Uterus (tissue), 4 donors: Measurements from ENCODE around the gene CLCA4. TPM values are rescaled to one million over a fixed set of nuclear protein-coding genes. Genes with fewer than 3 reads are reported as not detected.

Experiments used
- DNase-seq, 2 donors: peaks; one replicate each; pipeline ENCODE4 v3.0.0-alpha.2; 2019 to 2020
- H3K27ac ChIP-seq, 2 donors: fragments of 200-600 bp; sonication (generic); 1 replicate in 1 of 2; 2 replicates in 1 of 2; pipeline ENCODE4 v1.5.1; 2016 to 2018
- H3K27me3 ChIP-seq, 2 donors: fragments of 200-600 bp; sonication (generic); one replicate each; pipeline ENCODE4 v1.5.1; 2018 to 2019; ENCODE audit warnings: control low read depth in 1 of 2
- H3K36me3 ChIP-seq, 2 donors: fragments of 200-600 bp; sonication (generic); one replicate each; pipeline ENCODE4 v1.5.1; 2019; ENCODE audit warnings: control low read depth in 1 of 2
- H3K4me1 ChIP-seq, 2 donors: fragments of 200-600 bp; sonication (generic); one replicate each; pipeline ENCODE4 v1.5.1; 2018 to 2019; ENCODE audit warnings: control low read depth in 1 of 2
- H3K4me3 ChIP-seq, 2 donors: fragments of 200-600 bp; sonication (generic); 1 replicate in 1 of 2; 2 replicates in 1 of 2; pipeline ENCODE4 v1.5.1; 2018 to 2019; ENCODE audit warnings: mild to moderate bottlenecking in 1 of 2
- H3K9me3 ChIP-seq, 2 donors: fragments of 200-600 bp; sonication (generic); one replicate each; pipeline ENCODE4 v1.5.1; 2019; ENCODE audit warnings: control low read depth in 1 of 2
- CTCF ChIP-seq, 4 experiments: fragments of 200-600 bp in 2 of 4; fragments of 450-650 bp in 2 of 4; sonication (generic) in 2 of 4; IDR thresholded peaks; one replicate each; pipeline ENCODE4 v1.5.1; 2016 to 2019; ENCODE audit warnings: antibody characterized with exemption in 4 of 4, mild to moderate bottlenecking in 2 of 4, moderate library complexity in 1 of 4
- POLR2A ChIP-seq, 2 donors: fragments of 450-650 bp; IDR thresholded peaks; one replicate each; pipeline ENCODE4 v1.6.1; 2016; ENCODE audit warnings: antibody characterized with exemption in 2 of 2, mild to moderate bottlenecking in 1 of 2, moderate library complexity in 1 of 2
- intact Hi-C: fragments of 100-400 bp; cut with DNase I; formaldehyde crosslinking; loops from one replicate; pipeline ENCODE4 v1.15.1; 2023; ENCODE audit warnings: low total_unique reads
- total RNA-seq, 4 donors: library from RNA; depleted of rRNA in 3 of 4; stranded (reverse); fragments of >200 nt in 3 of 4; gene quantifications; one replicate each; pipeline versions ENCODE4 v1.1.0 to v1.2.4, GENCODE V29; 2014 to 2023
- donor health status: DM: yes; HTN: yes; CAD: no.

The CLCA4 gene
- total RNA-seq, 4 donors from 2014 or later = under 0.01 to 0.07 TPM; not detected in 2

DNA sequence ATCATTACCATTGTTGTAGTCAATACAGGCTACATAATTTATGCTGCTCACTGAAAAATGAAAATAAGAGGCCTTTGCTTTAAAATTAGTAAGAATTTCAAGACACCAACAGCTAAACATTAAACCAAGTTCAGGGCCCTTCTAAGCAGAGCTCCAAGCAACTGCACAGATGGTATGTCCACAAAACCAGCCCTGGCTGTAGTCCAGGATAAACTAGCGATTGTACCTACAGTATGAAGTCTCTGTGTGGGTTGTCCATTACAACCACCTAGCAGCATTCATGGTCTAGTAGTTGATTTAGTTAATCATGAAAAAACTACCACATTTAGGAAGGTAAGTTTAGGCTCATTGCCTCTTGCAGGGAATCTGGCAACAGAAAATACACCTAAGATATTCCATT, 35.3 kb downstream of the CLCA4 start:
- Histone ChIP-seq H3K4me3 (no peak overlapping the region), H3K9me3 (no peaks in the 10 kb centered on the region), H3K4me1 (no peaks in the 10 kb centered on the region), H3K27me3 (no peaks in the 10 kb centered on the region), H3K27ac (no peak overlapping the region), H3K36me3 (no peaks in the 10 kb centered on the region)
- TF ChIP-seq CTCF (IDR thresholded peaks at IDR 0.05) = no peak
- TF ChIP-seq POLR2A (IDR thresholded peaks at IDR 0.05) = no peak
- no peak for DNase-seq
- intact Hi-C loops = no loop called here

DNA sequence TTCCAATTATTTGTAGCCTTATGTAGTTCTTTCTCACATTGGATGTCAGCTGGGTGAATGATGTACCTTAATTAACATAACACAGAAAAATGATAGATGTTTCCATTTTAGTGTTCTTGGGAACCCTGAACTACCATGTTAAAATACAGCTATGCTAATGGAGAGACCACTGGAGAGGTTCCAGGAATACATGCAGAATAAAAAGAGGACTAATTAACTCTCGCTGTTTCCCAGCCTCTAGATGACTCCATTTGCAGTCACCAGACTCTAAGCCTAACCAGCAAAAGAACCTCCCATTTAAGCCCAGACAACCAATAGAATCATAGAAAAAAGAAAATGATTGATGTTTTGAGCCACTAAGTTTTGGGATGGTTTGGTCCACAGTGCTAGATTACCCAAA, 36.2 kb downstream of the CLCA4 start:
- Histone ChIP-seq H3K27me3 (no peaks in the 10 kb centered on the region), H3K4me3 (no peak overlapping the region), H3K36me3 (no peaks in the 10 kb centered on the region), H3K9me3 (no peaks in the 10 kb centered on the region), H3K4me1 (no peaks in the 10 kb centered on the region), H3K27ac (no peak overlapping the region)
- DNase-seq = no peak
- intact Hi-C loops = no loop called here
- no peak for TF ChIP-seq POLR2A (IDR thresholded peaks at IDR 0.05)
- no peak for TF ChIP-seq CTCF (IDR thresholded peaks at IDR 0.05)

- Histone ChIP-seq H3K36me3 (no peaks in the 10 kb centered on the region), H3K27ac (no peak overlapping the region), H3K4me3 (no peak overlapping the region), H3K4me1 (no peaks in the 10 kb centered on the region), H3K27me3 (no peaks in the 10 kb centered on the region), H3K9me3 (no peaks in the 10 kb centered on the region)
- no peak for DNase-seq
- intact Hi-C loops = no loop called here
- TF ChIP-seq CTCF (IDR thresholded peaks at IDR 0.05) (no peak), POLR2A (IDR thresholded peaks at IDR 0.05) (no peak)
Observed at GRCh38 chr1:86583593-86583992, 36.7 kb downstream of the CLCA4 start.

- H3K36me3 ChIP-seq = peaks cover 0 to 4% of the 10 kb centered on the region in 2 donors
- TF ChIP-seq POLR2A (IDR thresholded peaks at IDR 0.05) = no peak
- TF ChIP-seq CTCF (IDR thresholded peaks at IDR 0.05) = no peak
Observed at GRCh38 chr1:86594284-86594770, 47.4 kb downstream of the CLCA4 start.

DNA sequence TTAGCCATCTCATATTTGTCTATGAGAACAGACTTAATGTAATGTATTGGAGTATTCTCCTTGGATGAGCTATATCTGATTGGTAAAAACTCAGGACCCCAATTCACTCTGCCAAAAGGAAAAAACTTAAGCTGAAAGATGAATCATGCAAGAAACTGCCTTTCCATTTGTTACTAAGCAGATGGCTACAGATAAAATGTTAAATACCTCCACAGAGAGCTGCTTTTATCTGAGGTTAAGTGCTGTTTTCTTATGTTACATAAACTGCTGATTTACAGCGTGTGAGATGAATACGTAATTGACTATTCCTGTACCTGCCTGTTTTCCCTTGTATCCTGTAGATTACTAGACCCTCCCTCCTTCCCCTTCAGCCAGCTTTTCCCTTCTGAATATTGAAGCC, 49.3 kb downstream of the CLCA4 start:
- TF ChIP-seq CTCF (IDR thresholded peaks at IDR 0.05) = no peak
- TF ChIP-seq POLR2A (IDR thresholded peaks at IDR 0.05) = no peak
- no peaks in the 10 kb centered on the region for H3K36me3 ChIP-seq
- no peaks in the 10 kb centered on the region for H3K27me3 ChIP-seq
- H3K9me3 ChIP-seq = no peaks in the 10 kb centered on the region
- DNase-seq = no peak
- intact Hi-C loops = no loop called here
- no peaks in the 10 kb centered on the region for H3K4me1 ChIP-seq
- no peak overlapping the region for H3K27ac ChIP-seq
- H3K4me3 ChIP-seq = no peak overlapping the region

More at GRCh38 chr1:86594284-86594770, 47.4 kb downstream of the CLCA4 start:
- no peak for DNase-seq
- no peak overlapping the region for H3K4me3 ChIP-seq
- no peak overlapping the region for H3K27ac ChIP-seq
- intact Hi-C loops = no loop called here
- H3K4me1 ChIP-seq = no peaks in the 10 kb centered on the region
- no peaks in the 10 kb centered on the region for H3K27me3 ChIP-seq
- no peaks in the 10 kb centered on the region for H3K9me3 ChIP-seq
